ENCODE data around the gene MBNL2.
A peak's percentile ranks its signal among the peaks of the same experiment; 100 is the strongest.

The MBNL2 gene

GRCh38 chr13:97356592-97356991, 134.5 kb downstream of the MBNL2 start:
- no peak for FAIRE-seq

GRCh38 chr13:97359181-97360057, 137.3 kb downstream of the MBNL2 start:
- peak; percentile 96 for FAIRE-seq

GRCh38 chr13:97360610-97361009, 138.5 kb downstream of the MBNL2 start:
- no peak for FAIRE-seq

GRCh38 chr13:97364031-97364430, 141.9 kb downstream of the MBNL2 start:
- no peak for FAIRE-seq

- FAIRE-seq, result no peak
These were observed 142.7 kb downstream of the MBNL2 start for GRCh38 chr13:97364827-97365226.

GRCh38 chr13:97366172-97366688, 144.1 kb downstream of the MBNL2 start:
- FAIRE-seq, result no peak

- FAIRE-seq, result no peak
These were observed 145.1 kb downstream of the MBNL2 start for GRCh38 chr13:97367016-97367822.

GRCh38 chr13:97369261-97369893, 147.2 kb downstream of the MBNL2 start:
- FAIRE-seq, result no peak

GRCh38 chr13:97371486-97372109, 149.5 kb downstream of the MBNL2 start:
- no peak for FAIRE-seq

GRCh38 chr13:97372936-97373335, 150.8 kb downstream of the MBNL2 start:
- FAIRE-seq, result no peak

- FAIRE-seq, result no peak
These were observed 151.7 kb downstream of the MBNL2 start for GRCh38 chr13:97373787-97374186.

- no peak for FAIRE-seq
These were observed 154.8 kb downstream of the MBNL2 start for GRCh38 chr13:97376981-97377380.

- FAIRE-seq, result no peak
These were observed 157.3 kb downstream of the MBNL2 start for GRCh38 chr13:97379386-97379785.

- FAIRE-seq, result no peak
These were observed 158.6 kb downstream of the MBNL2 start for GRCh38 chr13:97380696-97381095.

- FAIRE-seq, result no peak
These were observed 159.1 kb downstream of the MBNL2 start for GRCh38 chr13:97381189-97381588.

- no peak for FAIRE-seq
These were observed 160.1 kb downstream of the MBNL2 start for GRCh38 chr13:97382276-97382675.

- FAIRE-seq, result no peak
These were observed 162.2 kb downstream of the MBNL2 start for GRCh38 chr13:97384371-97384770.

- FAIRE-seq, result no peak
These were observed 163.0 kb downstream of the MBNL2 start for GRCh38 chr13:97385146-97385545.

- FAIRE-seq, result no peak
These were observed 163.7 kb downstream of the MBNL2 start for GRCh38 chr13:97385854-97386253.

- FAIRE-seq, result no peak
These were observed 164.8 kb downstream of the MBNL2 start for GRCh38 chr13:97386801-97387484.

GRCh38 chr13:97387485-97387839, 165.3 kb downstream of the MBNL2 start:
- no peak for FAIRE-seq

GRCh38 chr13:97387890-97388289, 165.8 kb downstream of the MBNL2 start:
- no peak for FAIRE-seq
